ENCODE results near the gene BST2.
A peak's percentile ranks its signal among the peaks of the same experiment; 100 is the strongest.

GRCh38 chr19:17393914-17394313, 11.5 kb downstream of the BST2 start, which contains the start of gene CCDC194:
- TF ChIP-seq CTCF (IDR thresholded peaks at IDR 0.05 in 8 of 11, conservative IDR thresholded peaks at IDR 0.05 in 3 of 11) (no peak), POLR2A (IDR thresholded peaks at IDR 0.05) (no peak), POLR2AphosphoS5 (IDR thresholded peaks at IDR 0.05) (peak in 1 of 3 donors; percentile 70)

Measured in spleen (tissue), 7 donors.